VCaP (cell line): ENCODE results near the gene ARMC10.
"Not testable (repeated sequence)": the region's sequence is repeated elsewhere in the genome, so short reads cannot be mapped to it uniquely, and the experiment has no call there.

Source experiments
- H3K27ac ChIP-seq: fragments of 450-650 bp; 2 replicates; pipeline ENCODE4 v1.5.1; 2017
- CTCF ChIP-seq: fragments of 450-650 bp; conservative IDR thresholded peaks from 2 replicates; pipeline ENCODE4 v1.5.1; 2017; ENCODE audit warnings: mild to moderate bottlenecking, moderate library complexity

ARMC10 gene

GRCh38 chr7:103051519-103051918, 23.4 kb upstream of the ARMC10 start:
- H3K27ac ChIP-seq = no peak overlapping the region
- TF ChIP-seq CTCF = 0 out of 2 replicates have a peak, but pooled peaks have one; percentile 5

- not testable (repeated sequence) for H3K27ac ChIP-seq
Observed at GRCh38 chr7:103056006-103056405, 18.9 kb upstream of the ARMC10 start.

- H3K27ac ChIP-seq = no peak overlapping the region
- TF ChIP-seq CTCF = no peak
Observed at GRCh38 chr7:103058122-103058521, 16.8 kb upstream of the ARMC10 start.

GRCh38 chr7:103059471-103059870, 15.5 kb upstream of the ARMC10 start:
- TF ChIP-seq CTCF = no peak
- H3K27ac ChIP-seq = no peak overlapping the region

- TF ChIP-seq CTCF = no peak
- no peak overlapping the region for H3K27ac ChIP-seq
Observed at GRCh38 chr7:103063895-103064294, 11.0 kb upstream of the ARMC10 start.

- no peak; the same call in 1 of the 2 replicates for TF ChIP-seq CTCF
- no peak overlapping the region for H3K27ac ChIP-seq
Observed at GRCh38 chr7:103065667-103066066, 9.3 kb upstream of the ARMC10 start.

GRCh38 chr7:103068414-103069403, 6.2 kb upstream of the ARMC10 start:
- H3K27ac ChIP-seq = no peak overlapping the region
- no peak for TF ChIP-seq CTCF

- TF ChIP-seq CTCF = no peak
- H3K27ac ChIP-seq = no peak overlapping the region
Observed at GRCh38 chr7:103071000-103071399, 3.9 kb upstream of the ARMC10 start.
